ENCODE results near the gene MGLL.

- TF ChIP-seq POLR2A (IDR thresholded peaks at IDR 0.05): no peak
- TF ChIP-seq CTCF (IDR thresholded peaks at IDR 0.05): no peak
- TF ChIP-seq POLR2AphosphoS5 (IDR thresholded peaks at IDR 0.05): no peak
Measured at GRCh38 chr3:127645371-127646015, 176.8 kb downstream of the MGLL start.

Data from breast epithelium (tissue), 3 donors.